Measurements from ENCODE around the gene MAD1L1. TPM values are rescaled to one million over a fixed set of nuclear protein-coding genes. Genes with fewer than 3 reads are reported as not detected.

The MAD1L1 gene
- total RNA-seq, 2 experiments from 2014 or later, result 40.0 to 44.7 TPM

- intact Hi-C loops (cut with micrococcal nuclease), result no loop called here
- Mint-ChIP-seq H3K36me3 (ENCODE audit: low read depth) (peaks cover 5% of the 10 kb centered on the region), H3K4me3 (no peak overlapping the region), H3K9me3 (no peaks in the 10 kb centered on the region), H3K27me3 (no peaks in the 10 kb centered on the region), H3K27ac (no peak overlapping the region), H3K4me1 (ENCODE audit: low read depth) (peaks cover 55% of the 10 kb centered on the region)
- POLR2A ChIA-PET, result interaction anchor here (0.9 kb wide), 1 partner anchor 9 kb away, joined by 3 read pairs; no protein-coding TSS in a partner anchor
- no peak for DNase-seq
- CTCF ChIA-PET, result no interaction called here
- ATAC-seq, result no peak
- no peak for TF ChIP-seq CTCF (IDR thresholded peaks at IDR 0.05)
Measured at GRCh38 chr7:2108501-2109250, 124.1 kb downstream of the MAD1L1 start.

GRCh38 chr7:2108071-2108455, 124.7 kb downstream of the MAD1L1 start:
- TF ChIP-seq CTCF (IDR thresholded peaks at IDR 0.05), result no peak
- peaks cover 3% of the 10 kb centered on the region for H3K36me3 Mint-ChIP-seq (ENCODE audit: low read depth)
- CTCF ChIA-PET, result no interaction called here

GRCh38 chr7:2107386-2108070, 125.2 kb downstream of the MAD1L1 start:
- no peak for DNase-seq
- TF ChIP-seq CTCF (IDR thresholded peaks at IDR 0.05), result no peak
- ATAC-seq, result no peak
- Mint-ChIP-seq H3K4me3 (no peak overlapping the region), H3K9me3 (no peaks in the 10 kb centered on the region), H3K36me3 (ENCODE audit: low read depth) (peaks cover 3% of the 10 kb centered on the region), H3K27ac (no peak overlapping the region), H3K4me1 (ENCODE audit: low read depth) (peaks cover 50% of the 10 kb centered on the region), H3K27me3 (no peaks in the 10 kb centered on the region)
- ChIA-PET POLR2A (no interaction called here), CTCF (no interaction called here)
- intact Hi-C loops (cut with micrococcal nuclease), result no loop called here

More at GRCh38 chr7:2108071-2108455, 124.7 kb downstream of the MAD1L1 start:
- Mint-ChIP-seq H3K27me3 (no peaks in the 10 kb centered on the region), H3K4me3 (no peak overlapping the region), H3K9me3 (no peaks in the 10 kb centered on the region), H3K4me1 (ENCODE audit: low read depth) (peaks cover 54% of the 10 kb centered on the region), H3K27ac (no peak overlapping the region)
- POLR2A ChIA-PET, result interaction anchor here (0.9 kb wide), 1 partner anchor 9 kb away, joined by 3 read pairs; no protein-coding TSS in a partner anchor
- intact Hi-C loops (cut with micrococcal nuclease), result no loop called here
- ATAC-seq (no peak), DNase-seq (no peak)

GRCh38 chr7:2106924-2107323, 125.8 kb downstream of the MAD1L1 start:
- H3K27ac Mint-ChIP-seq, result no peak overlapping the region
- intact Hi-C loops (cut with micrococcal nuclease), result no loop called here
- peaks cover 49% of the 10 kb centered on the region for H3K4me1 Mint-ChIP-seq (ENCODE audit: low read depth)
- DNase-seq (no peak), ATAC-seq (no peak)
- POLR2A ChIA-PET, result no interaction called here
- H3K27me3 Mint-ChIP-seq, result no peaks in the 10 kb centered on the region
- no peak overlapping the region for H3K4me3 Mint-ChIP-seq
- CTCF ChIA-PET, result no interaction called here
- no peaks in the 10 kb centered on the region for H3K9me3 Mint-ChIP-seq
- TF ChIP-seq CTCF (IDR thresholded peaks at IDR 0.05), result no peak
- H3K36me3 Mint-ChIP-seq (ENCODE audit: low read depth), result peaks cover 5% of the 10 kb centered on the region

GRCh38 chr7:2106440-2106839, 126.3 kb downstream of the MAD1L1 start:
- no peak for TF ChIP-seq CTCF (IDR thresholded peaks at IDR 0.05)
- no peak overlapping the region for H3K4me3 Mint-ChIP-seq
- H3K9me3 Mint-ChIP-seq, result no peaks in the 10 kb centered on the region
- DNase-seq (no peak), ATAC-seq (no peak)
- intact Hi-C loops (cut with micrococcal nuclease), result no loop called here
- no peaks in the 10 kb centered on the region for H3K27me3 Mint-ChIP-seq
- H3K36me3 Mint-ChIP-seq (ENCODE audit: low read depth), result peaks cover 5% of the 10 kb centered on the region
- ChIA-PET CTCF (no interaction called here), POLR2A (no interaction called here)
- H3K4me1 Mint-ChIP-seq (ENCODE audit: low read depth), result peaks cover 47% of the 10 kb centered on the region
- H3K27ac Mint-ChIP-seq, result no peak overlapping the region

Data from activated CD8-positive, alpha-beta T cell treated with anti-CD3 and anti-CD28 coated beads for 36 hours (primary cell).